ENCODE results near the gene CTNND1. TPM values are rescaled to one million over a fixed set of nuclear protein-coding genes. Genes with fewer than 3 reads are reported as not detected.

Gene CTNND1
- polyA plus RNA-seq, 1 donor from 2014 or later = 70.3 TPM

DNA sequence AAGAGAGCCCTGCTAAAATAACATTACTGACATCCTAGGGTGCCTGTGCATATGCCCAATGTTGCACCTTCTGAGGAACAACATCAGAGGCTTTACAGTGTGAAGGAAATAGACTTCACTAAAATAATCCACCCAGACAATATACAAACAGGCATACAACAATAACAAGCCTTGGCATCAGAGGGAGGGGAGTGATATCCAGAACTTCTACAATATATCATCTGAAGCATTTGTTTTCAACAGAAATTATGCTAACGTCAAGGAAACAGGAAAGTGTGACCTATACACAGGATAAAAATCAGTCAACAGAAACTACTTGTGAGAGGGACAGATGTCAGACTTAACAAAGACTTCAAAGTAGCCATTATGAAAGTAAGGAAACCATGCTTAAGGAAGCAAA, 81.3 kb downstream of the CTNND1 start:
- H3K9me3 ChIP-seq (ENCODE audit: low read length) = no peaks in the 10 kb centered on the region
- H3F3A ChIP-seq (ENCODE audit: insufficient read depth, low read length, poor library complexity, severe bottlenecking) = no peaks in the 10 kb centered on the region
- no peak overlapping the region for H3K9ac ChIP-seq (ENCODE audit: low read length)
- no peak overlapping the region for H3K4me2 ChIP-seq (ENCODE audit: low read length)
- TF ChIP-seq, protein P1, sequence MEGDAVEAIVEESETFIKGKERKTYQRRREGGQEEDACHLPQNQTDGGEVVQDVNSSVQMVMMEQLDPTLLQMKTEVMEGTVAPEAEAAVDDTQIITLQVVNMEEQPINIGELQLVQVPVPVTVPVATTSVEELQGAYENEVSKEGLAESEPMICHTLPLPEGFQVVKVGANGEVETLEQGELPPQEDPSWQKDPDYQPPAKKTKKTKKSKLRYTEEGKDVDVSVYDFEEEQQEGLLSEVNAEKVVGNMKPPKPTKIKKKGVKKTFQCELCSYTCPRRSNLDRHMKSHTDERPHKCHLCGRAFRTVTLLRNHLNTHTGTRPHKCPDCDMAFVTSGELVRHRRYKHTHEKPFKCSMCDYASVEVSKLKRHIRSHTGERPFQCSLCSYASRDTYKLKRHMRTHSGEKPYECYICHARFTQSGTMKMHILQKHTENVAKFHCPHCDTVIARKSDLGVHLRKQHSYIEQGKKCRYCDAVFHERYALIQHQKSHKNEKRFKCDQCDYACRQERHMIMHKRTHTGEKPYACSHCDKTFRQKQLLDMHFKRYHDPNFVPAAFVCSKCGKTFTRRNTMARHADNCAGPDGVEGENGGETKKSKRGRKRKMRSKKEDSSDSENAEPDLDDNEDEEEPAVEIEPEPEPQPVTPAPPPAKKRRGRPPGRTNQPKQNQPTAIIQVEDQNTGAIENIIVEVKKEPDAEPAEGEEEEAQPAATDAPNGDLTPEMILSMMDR (IDR thresholded peaks at IDR 0.05; ENCODE audit: poor library complexity, severe bottlenecking) = no peak
- H4K20me1 ChIP-seq (ENCODE audit: insufficient read depth) = no peaks in the 10 kb centered on the region
- H3K4me3 ChIP-seq (ENCODE audit: low read length) = no peak overlapping the region
- H3K79me2 ChIP-seq (replicated peaks; ENCODE audit: insufficient read depth, low read length) = no peaks in the 10 kb centered on the region
- no peaks in the 10 kb centered on the region for H3K36me3 ChIP-seq (ENCODE audit: insufficient read depth, low read length)
- H3K9me2 ChIP-seq (ENCODE audit: insufficient read depth, low read length) = no peaks in the 10 kb centered on the region
- H3K27ac ChIP-seq (ENCODE audit: low read length) = no peak overlapping the region
- H2AFZ ChIP-seq (ENCODE audit: low read depth, low read length) = no peak overlapping the region
- no peaks in the 10 kb centered on the region for H3K27me3 ChIP-seq (ENCODE audit: insufficient read depth, low read depth, low read length)

DNA sequence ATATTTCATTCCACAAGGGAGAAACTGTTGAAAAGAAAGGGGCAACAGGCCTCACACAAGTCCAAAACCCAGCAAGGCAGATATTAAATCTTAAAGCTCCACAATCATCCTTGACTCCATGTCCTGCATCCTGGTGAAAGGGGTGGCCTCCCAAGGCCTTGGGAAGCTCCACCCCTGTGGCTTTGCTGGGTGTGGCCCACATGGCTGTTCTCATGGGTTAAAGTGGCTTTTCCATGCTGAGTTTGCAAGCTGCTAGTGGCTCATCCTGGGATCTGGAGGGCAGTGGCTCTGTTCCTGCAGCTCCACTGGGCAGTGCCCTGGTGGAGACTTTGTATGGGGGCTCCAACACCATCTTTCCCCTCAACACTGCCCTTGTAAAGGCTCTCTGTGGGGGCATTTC, 106.4 kb downstream of the CTNND1 start:
- no peaks in the 10 kb centered on the region for H3K27me3 ChIP-seq (ENCODE audit: insufficient read depth, low read depth, low read length)
- H3K9me2 ChIP-seq (ENCODE audit: insufficient read depth, low read length) = no peaks in the 10 kb centered on the region
- no peaks in the 10 kb centered on the region for H3F3A ChIP-seq (ENCODE audit: insufficient read depth, low read length, poor library complexity, severe bottlenecking)
- H3K79me2 ChIP-seq (replicated peaks; ENCODE audit: insufficient read depth, low read length) = no peaks in the 10 kb centered on the region
- no peaks in the 10 kb centered on the region for H4K20me1 ChIP-seq (ENCODE audit: insufficient read depth)
- H3K9ac ChIP-seq (ENCODE audit: low read length) = no peak overlapping the region
- H2AFZ ChIP-seq (ENCODE audit: low read depth, low read length) = no peak overlapping the region
- H3K4me3 ChIP-seq (ENCODE audit: low read length) = no peak overlapping the region
- H3K9me3 ChIP-seq (ENCODE audit: low read length) = no peaks in the 10 kb centered on the region
- TF ChIP-seq POLR2AphosphoS5 (IDR thresholded peaks at IDR 0.05) (no peak), RAD21 (conservative IDR thresholded peaks at IDR 0.05) (no peak), SMC3 (conservative IDR thresholded peaks at IDR 0.05; ENCODE audit: poor library complexity) (no peak), EP300 (conservative IDR thresholded peaks at IDR 0.05; ENCODE audit: poor library complexity, severe bottlenecking) (no peak)
- TF ChIP-seq, protein P2, sequence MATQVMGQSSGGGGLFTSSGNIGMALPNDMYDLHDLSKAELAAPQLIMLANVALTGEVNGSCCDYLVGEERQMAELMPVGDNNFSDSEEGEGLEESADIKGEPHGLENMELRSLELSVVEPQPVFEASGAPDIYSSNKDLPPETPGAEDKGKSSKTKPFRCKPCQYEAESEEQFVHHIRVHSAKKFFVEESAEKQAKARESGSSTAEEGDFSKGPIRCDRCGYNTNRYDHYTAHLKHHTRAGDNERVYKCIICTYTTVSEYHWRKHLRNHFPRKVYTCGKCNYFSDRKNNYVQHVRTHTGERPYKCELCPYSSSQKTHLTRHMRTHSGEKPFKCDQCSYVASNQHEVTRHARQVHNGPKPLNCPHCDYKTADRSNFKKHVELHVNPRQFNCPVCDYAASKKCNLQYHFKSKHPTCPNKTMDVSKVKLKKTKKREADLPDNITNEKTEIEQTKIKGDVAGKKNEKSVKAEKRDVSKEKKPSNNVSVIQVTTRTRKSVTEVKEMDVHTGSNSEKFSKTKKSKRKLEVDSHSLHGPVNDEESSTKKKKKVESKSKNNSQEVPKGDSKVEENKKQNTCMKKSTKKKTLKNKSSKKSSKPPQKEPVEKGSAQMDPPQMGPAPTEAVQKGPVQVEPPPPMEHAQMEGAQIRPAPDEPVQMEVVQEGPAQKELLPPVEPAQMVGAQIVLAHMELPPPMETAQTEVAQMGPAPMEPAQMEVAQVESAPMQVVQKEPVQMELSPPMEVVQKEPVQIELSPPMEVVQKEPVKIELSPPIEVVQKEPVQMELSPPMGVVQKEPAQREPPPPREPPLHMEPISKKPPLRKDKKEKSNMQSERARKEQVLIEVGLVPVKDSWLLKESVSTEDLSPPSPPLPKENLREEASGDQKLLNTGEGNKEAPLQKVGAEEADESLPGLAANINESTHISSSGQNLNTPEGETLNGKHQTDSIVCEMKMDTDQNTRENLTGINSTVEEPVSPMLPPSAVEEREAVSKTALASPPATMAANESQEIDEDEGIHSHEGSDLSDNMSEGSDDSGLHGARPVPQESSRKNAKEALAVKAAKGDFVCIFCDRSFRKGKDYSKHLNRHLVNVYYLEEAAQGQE (IDR thresholded peaks at IDR 0.05; ENCODE audit: borderline replicate concordance) = no peak
- TF ChIP-seq, protein P1 (IDR thresholded peaks at IDR 0.05; ENCODE audit: poor library complexity, severe bottlenecking) = no peak
- no peak overlapping the region for H3K4me2 ChIP-seq (ENCODE audit: low read length)
- no peaks in the 10 kb centered on the region for H3K36me3 ChIP-seq (ENCODE audit: insufficient read depth, low read length)
- H3K27ac ChIP-seq (ENCODE audit: low read length) = no peak overlapping the region

DNA sequence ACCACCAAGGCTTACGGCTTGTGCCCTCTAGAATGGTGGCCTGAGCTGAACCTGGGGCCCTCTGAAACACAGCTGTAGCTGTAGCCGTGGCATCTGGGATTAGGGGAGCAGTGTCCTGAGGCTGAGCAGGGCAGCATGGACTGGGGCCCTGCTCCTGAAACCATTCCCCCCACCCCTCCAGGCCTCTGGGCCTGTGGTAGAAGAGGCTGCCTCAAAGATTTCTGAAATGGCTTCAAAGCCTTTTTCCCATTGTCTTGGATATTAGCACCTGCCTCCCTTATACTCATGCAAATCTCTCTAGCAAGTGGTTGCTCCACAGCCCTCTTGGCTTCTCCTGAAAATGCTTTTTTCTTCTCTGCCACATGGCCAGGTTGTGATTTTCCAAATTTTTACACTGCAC, 106.9 kb downstream of the CTNND1 start:
- Histone ChIP-seq H3K4me2 (ENCODE audit: low read length) (no peak overlapping the region), H2AFZ (ENCODE audit: low read depth, low read length) (no peak overlapping the region), H3K36me3 (ENCODE audit: insufficient read depth, low read length) (no peaks in the 10 kb centered on the region), H3K9ac (ENCODE audit: low read length) (no peak overlapping the region), H3K27me3 (ENCODE audit: insufficient read depth, low read depth, low read length) (no peaks in the 10 kb centered on the region), H3K79me2 (replicated peaks; ENCODE audit: insufficient read depth, low read length) (no peaks in the 10 kb centered on the region), H3K4me3 (ENCODE audit: low read length) (no peak overlapping the region), H3K27ac (ENCODE audit: low read length) (no peak overlapping the region), H4K20me1 (ENCODE audit: insufficient read depth) (no peaks in the 10 kb centered on the region), H3F3A (ENCODE audit: insufficient read depth, low read length, poor library complexity, severe bottlenecking) (no peaks in the 10 kb centered on the region), H3K9me2 (ENCODE audit: insufficient read depth, low read length) (no peaks in the 10 kb centered on the region), H3K9me3 (ENCODE audit: low read length) (no peaks in the 10 kb centered on the region)
- TF ChIP-seq RAD21 (conservative IDR thresholded peaks at IDR 0.05) = no peak

Small RNAs within 50 kb of the gene (small RNA-seq; reads per million reads assigned to genes)
- gene AP001931.1 (0 reads per million in 3 experiments), gene TMX2-CTNND1 (0 reads per million in 3 experiments)

Other genes with a start within 250 kb of the CTNND1 start
- 2.5 and 3.3 TPM in 2 replicates for gene SLC43A1, start 246.1 kb upstream of the CTNND1 start, polyA plus RNA-seq
- gene TIMM10, start 231.0 kb upstream of the CTNND1 start, polyA plus RNA-seq = 63.6 and 69.5 TPM in 2 replicates
- gene SMTNL1, start 224.2 kb upstream of the CTNND1 start, polyA plus RNA-seq = not detected in 2 replicates
- gene UBE2L6, start 194.1 kb upstream of the CTNND1 start, polyA plus RNA-seq = 88.0 and 101 TPM in 2 replicates
- 0.22 TPM in 1 of 2 replicates, not detected in the other for gene SERPING1, start 164.1 kb upstream of the CTNND1 start, polyA plus RNA-seq
- gene YPEL4, start 111.9 kb upstream of the CTNND1 start, polyA plus RNA-seq = 18.4 and 19.8 TPM in 2 replicates
- gene CLP1, start 104.0 kb upstream of the CTNND1 start, polyA plus RNA-seq = 18.2 and 22.7 TPM in 2 replicates
- gene ZDHHC5, start 93.7 kb upstream of the CTNND1 start, polyA plus RNA-seq = 15.8 and 17.4 TPM in 2 replicates
- 46.4 and 62.4 TPM in 2 replicates for gene MED19, start 49.6 kb upstream of the CTNND1 start, polyA plus RNA-seq
- 119 and 130 TPM in 2 replicates for gene TMX2, start 49.2 kb upstream of the CTNND1 start, polyA plus RNA-seq
- 509 and 546 TPM in 2 replicates for gene SELENOH, start 20.3 kb upstream of the CTNND1 start, polyA plus RNA-seq
- gene BTBD18, start 10.0 kb upstream of the CTNND1 start, polyA plus RNA-seq = not detected in 2 replicates

Data from neural cell (in vitro differentiated cells).